Tibial artery (tissue), 4 donors: ENCODE results near the gene KRTAP10-7.

ENCODE experiments used
- DNase-seq, 2 donors: peaks; one replicate each; pipeline ENCODE4 v3.0.0-alpha.2; 2019
- H3K27ac ChIP-seq, 2 donors: fragments of 200-600 bp; sonication (generic) in 1 of 2; 1 replicate in 1 of 2; 2 replicates in 1 of 2; pipeline ENCODE4 v1.5.1; 2018 to 2019; ENCODE audit warnings: mild to moderate bottlenecking in 1 of 2
- H3K27me3 ChIP-seq, 2 donors: fragments of 200-600 bp; sonication (generic) in 1 of 2; one replicate each; pipeline versions ENCODE4 v1.5.1 to v1.6.0; 2016 to 2019
- H3K36me3 ChIP-seq, 3 donors: fragments of 200-600 bp; sonication (generic) in 2 of 3; one replicate each; pipeline ENCODE4 v1.5.1; 2016 to 2019; ENCODE audit warnings: mild to moderate bottlenecking in 2 of 3
- H3K4me1 ChIP-seq, 4 donors: fragments of 200-600 bp; sonication (generic) in 2 of 4; 1 replicate in 3 of 4; 2 replicates in 1 of 4; pipeline ENCODE4 v1.5.1; 2016 to 2019
- H3K4me3 ChIP-seq, 2 donors: fragments of 200-600 bp; sonication (generic) in 1 of 2; 1 replicate in 1 of 2; 2 replicates in 1 of 2; pipeline ENCODE4 v1.5.1; 2018 to 2019; ENCODE audit warnings: mild to moderate bottlenecking in 2 of 2
- H3K9me3 ChIP-seq, 3 donors: fragments of 200-600 bp; sonication (generic) in 1 of 3; one replicate each; pipeline ENCODE4 v1.5.1; 2016 to 2019
- CTCF ChIP-seq, 2 experiments: fragments of 200-600 bp in 1 of 2; fragments of 450-650 bp in 1 of 2; IDR thresholded peaks; one replicate each; pipeline ENCODE4 v1.5.1; 2017 to 2019; ENCODE audit warnings: antibody characterized with exemption in 2 of 2, mild to moderate bottlenecking in 1 of 2, moderate library complexity in 1 of 2
- intact Hi-C: fragments of 100-400 bp; cut with DNase I; formaldehyde crosslinking; loops from one replicate; pipeline ENCODE4 v1.15.0; 2023; ENCODE audit warnings: low total_unique reads

Gene KRTAP10-7

GRCh38 chr21:44574457-44575306 lies 25.7 kb upstream of the KRTAP10-7 start:
- TF ChIP-seq CTCF (IDR thresholded peaks at IDR 0.05) = no peak
- DNase-seq = no peak
- H3K4me1 ChIP-seq = no peaks in the 10 kb centered on the region
- peaks cover 0 to 24% (median 6%) of the 10 kb centered on the region in 3 donors for H3K9me3 ChIP-seq
- intact Hi-C loops = no loop called here
- H3K27me3 ChIP-seq = peaks cover 0 to 30% of the 10 kb centered on the region in 2 donors
- H3K36me3 ChIP-seq = no peaks in the 10 kb centered on the region
- no peak overlapping the region for H3K27ac ChIP-seq
- H3K4me3 ChIP-seq = no peak overlapping the region

- Histone ChIP-seq H3K4me3 (no peak overlapping the region), H3K9me3 (peaks cover 0 to 31% (median 13%) of the 10 kb centered on the region in 3 donors), H3K27me3 (peaks cover 0 to 28% of the 10 kb centered on the region in 2 donors), H3K36me3 (no peaks in the 10 kb centered on the region), H3K27ac (no peak overlapping the region), H3K4me1 (no peaks in the 10 kb centered on the region)
- intact Hi-C loops = no loop called here
- no peak for TF ChIP-seq CTCF (IDR thresholded peaks at IDR 0.05)
- peak in 1 of 2 donors; percentile 49 for DNase-seq
These were observed 24.9 kb upstream of the KRTAP10-7 start for GRCh38 chr21:44575307-44576024.

GRCh38 chr21:44576025-44576420 lies 24.4 kb upstream of the KRTAP10-7 start:
- no peaks in the 10 kb centered on the region for H3K36me3 ChIP-seq
- no peak overlapping the region for H3K4me3 ChIP-seq
- DNase-seq = no peak
- intact Hi-C loops = no loop called here
- H3K27ac ChIP-seq = no peak overlapping the region
- H3K27me3 ChIP-seq = peaks cover 0 to 28% of the 10 kb centered on the region in 2 donors
- no peak for TF ChIP-seq CTCF (IDR thresholded peaks at IDR 0.05)
- H3K4me1 ChIP-seq = no peaks in the 10 kb centered on the region
- peaks cover 0 to 36% (median 16%) of the 10 kb centered on the region in 3 donors for H3K9me3 ChIP-seq

GRCh38 chr21:44578371-44579055 lies 21.9 kb upstream of the KRTAP10-7 start:
- Histone ChIP-seq H3K27me3 (peaks cover 0 to 24% of the 10 kb centered on the region in 2 donors), H3K9me3 (peaks cover 0 to 43% (median 30%) of the 10 kb centered on the region in 3 donors), H3K27ac (no peak overlapping the region), H3K4me3 (no peak overlapping the region), H3K36me3 (no peaks in the 10 kb centered on the region), H3K4me1 (no peaks in the 10 kb centered on the region)
- DNase-seq = peak in 1 of 2 donors; percentile 55
- no peak for TF ChIP-seq CTCF (IDR thresholded peaks at IDR 0.05)
- intact Hi-C loops = no loop called here

- Histone ChIP-seq H3K36me3 (no peaks in the 10 kb centered on the region), H3K4me3 (no peak overlapping the region), H3K27me3 (peaks cover 0 to 22% of the 10 kb centered on the region in 2 donors), H3K4me1 (no peaks in the 10 kb centered on the region), H3K27ac (no peak overlapping the region), H3K9me3 (peaks cover 0 to 43% (median 30%) of the 10 kb centered on the region in 3 donors)
- DNase-seq = peak in 1 of 2 donors; percentile 48
- TF ChIP-seq CTCF (IDR thresholded peaks at IDR 0.05) = no peak
- intact Hi-C loops = no loop called here
These were observed 21.2 kb upstream of the KRTAP10-7 start for GRCh38 chr21:44579056-44579832.
